ENCODE results near the gene HOXA10. TPM values are rescaled to one million over a fixed set of nuclear protein-coding genes. Genes with fewer than 3 reads are reported as not detected.

The HOXA10 gene
- total RNA-seq, 2 donors from 2014 or later: not detected

DNA sequence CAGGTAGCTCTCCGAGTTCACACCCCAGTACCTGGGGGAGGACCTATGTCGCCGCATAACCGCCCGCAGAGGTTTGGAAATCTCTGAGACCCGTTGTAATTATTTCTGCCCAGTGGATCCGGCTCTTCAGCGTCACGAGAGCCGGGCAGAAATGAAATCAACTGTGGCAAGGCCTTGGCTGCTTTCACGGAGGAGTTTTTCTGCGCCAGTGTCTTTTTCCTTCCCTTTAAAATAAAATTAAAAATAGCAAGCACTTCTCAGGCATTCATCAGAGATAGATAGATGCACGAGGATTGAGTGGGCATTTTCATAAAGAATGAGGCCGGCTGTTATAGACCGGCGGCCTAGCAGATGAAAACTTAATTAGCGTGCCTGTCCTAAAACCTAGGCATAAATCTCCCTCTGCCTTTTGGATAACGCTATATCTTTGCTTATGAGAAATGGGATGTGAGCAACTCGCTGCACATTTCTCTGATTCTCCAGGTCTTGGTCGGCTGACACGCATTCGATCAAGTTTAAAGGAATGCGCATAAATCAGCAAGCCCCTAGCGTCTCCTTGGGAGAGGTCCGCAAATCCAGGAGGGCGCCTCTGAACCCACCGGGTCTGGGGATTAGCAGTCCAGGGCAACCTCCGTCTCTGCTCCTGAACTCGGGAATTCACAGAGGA is 19.3 kb upstream of the HOXA10 start:
- WGBS, 2 experiments (ENCODE audit: insufficient coverage in 1 of 2, insufficient read length in 1 of 2): 10% methylated on average over 18 to 29 of the region's 29 CpGs
- H3K4me3 Mint-ChIP-seq: no peak overlapping the region
- no peaks in the 10 kb centered on the region for H3K9me3 ChIP-seq (ENCODE audit: control insufficient read depth, low read length)
- peak; percentile 64 for DNase-seq
- no peak overlapping the region for H3K27ac Mint-ChIP-seq
- peaks cover 99% of the 10 kb centered on the region for H3K27me3 Mint-ChIP-seq (ENCODE audit: insufficient read depth)
- no peak overlapping the region for H3K27ac ChIP-seq (ENCODE audit: low read depth, low read length)
- peaks cover 100% of the 10 kb centered on the region for H3K27me3 ChIP-seq (ENCODE audit: control insufficient read depth, insufficient read depth, low read length, poor library complexity, severe bottlenecking)
- H3K9ac ChIP-seq (ENCODE audit: extremely low read depth, low read length, poor library complexity, severe bottlenecking): no peak overlapping the region
- no peaks in the 10 kb centered on the region for H3K36me3 Mint-ChIP-seq (ENCODE audit: low read depth)
- TF ChIP-seq, protein P1, sequence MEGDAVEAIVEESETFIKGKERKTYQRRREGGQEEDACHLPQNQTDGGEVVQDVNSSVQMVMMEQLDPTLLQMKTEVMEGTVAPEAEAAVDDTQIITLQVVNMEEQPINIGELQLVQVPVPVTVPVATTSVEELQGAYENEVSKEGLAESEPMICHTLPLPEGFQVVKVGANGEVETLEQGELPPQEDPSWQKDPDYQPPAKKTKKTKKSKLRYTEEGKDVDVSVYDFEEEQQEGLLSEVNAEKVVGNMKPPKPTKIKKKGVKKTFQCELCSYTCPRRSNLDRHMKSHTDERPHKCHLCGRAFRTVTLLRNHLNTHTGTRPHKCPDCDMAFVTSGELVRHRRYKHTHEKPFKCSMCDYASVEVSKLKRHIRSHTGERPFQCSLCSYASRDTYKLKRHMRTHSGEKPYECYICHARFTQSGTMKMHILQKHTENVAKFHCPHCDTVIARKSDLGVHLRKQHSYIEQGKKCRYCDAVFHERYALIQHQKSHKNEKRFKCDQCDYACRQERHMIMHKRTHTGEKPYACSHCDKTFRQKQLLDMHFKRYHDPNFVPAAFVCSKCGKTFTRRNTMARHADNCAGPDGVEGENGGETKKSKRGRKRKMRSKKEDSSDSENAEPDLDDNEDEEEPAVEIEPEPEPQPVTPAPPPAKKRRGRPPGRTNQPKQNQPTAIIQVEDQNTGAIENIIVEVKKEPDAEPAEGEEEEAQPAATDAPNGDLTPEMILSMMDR (conservative IDR thresholded peaks at IDR 0.05): no peak
- no peak overlapping the region for H3K4me3 ChIP-seq (ENCODE audit: low read length)
- H3K4me1 Mint-ChIP-seq: peaks cover 6% of the 10 kb centered on the region
- H3K9me3 Mint-ChIP-seq: no peaks in the 10 kb centered on the region
- H3K4me1 ChIP-seq (ENCODE audit: control insufficient read depth, insufficient read depth, low read length): peaks cover 3% of the 10 kb centered on the region
- no peaks in the 10 kb centered on the region for H3K36me3 ChIP-seq (ENCODE audit: control insufficient read depth, insufficient read depth, low read length)

DNA sequence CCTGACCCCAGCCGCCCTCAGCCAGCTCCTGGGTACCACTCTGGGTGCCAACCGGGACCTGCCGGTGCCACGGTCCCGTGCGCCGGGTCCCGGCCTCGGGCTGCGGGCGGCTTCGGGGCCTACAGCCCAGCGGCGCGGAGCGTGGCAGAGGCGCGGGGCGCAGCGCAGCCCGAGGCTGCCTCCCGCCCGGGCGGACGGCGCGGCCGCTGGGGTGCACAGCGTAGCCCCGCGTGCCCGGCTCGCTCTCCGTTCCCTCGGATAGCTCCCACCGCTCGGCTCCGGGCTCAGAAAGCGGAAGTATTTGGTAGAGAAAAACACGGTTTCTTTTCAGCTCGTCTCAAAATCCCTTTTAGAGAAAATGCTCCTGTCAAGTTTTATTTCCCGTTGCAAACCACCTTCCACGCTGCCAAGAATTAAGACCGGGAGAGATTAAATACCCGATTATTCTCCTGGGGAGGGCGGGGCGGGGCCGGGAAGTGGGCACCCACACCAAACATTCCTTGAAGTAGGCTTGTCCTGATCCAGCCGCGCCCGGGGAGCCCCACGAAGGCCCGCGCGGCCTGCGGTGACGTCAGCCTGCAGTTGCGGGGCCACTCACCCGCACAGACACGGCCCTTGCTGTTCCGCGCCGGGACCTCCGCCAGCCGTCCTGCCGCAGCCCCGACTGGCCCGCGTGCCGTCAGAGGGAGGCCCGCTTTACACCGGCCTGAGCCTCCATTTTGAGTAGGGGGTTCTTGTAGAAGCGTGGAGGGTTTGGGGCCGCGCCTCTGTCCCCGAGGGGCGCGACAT is 18.6 kb upstream of the HOXA10 start:
- Histone ChIP-seq H3K27ac (ENCODE audit: low read depth, low read length) (no peak overlapping the region), H3K27me3 (ENCODE audit: control insufficient read depth, insufficient read depth, low read length, poor library complexity, severe bottlenecking) (peaks cover 100% of the 10 kb centered on the region), H3K9ac (ENCODE audit: extremely low read depth, low read length, poor library complexity, severe bottlenecking) (no peak overlapping the region), H3K4me1 (ENCODE audit: control insufficient read depth, insufficient read depth, low read length) (peaks cover 6% of the 10 kb centered on the region), H3K9me3 (ENCODE audit: control insufficient read depth, low read length) (no peaks in the 10 kb centered on the region), H3K36me3 (ENCODE audit: control insufficient read depth, insufficient read depth, low read length) (no peaks in the 10 kb centered on the region), H3K4me3 (ENCODE audit: low read length) (no peak overlapping the region)
- TF ChIP-seq, protein P1 (conservative IDR thresholded peaks at IDR 0.05): no peak
- Mint-ChIP-seq H3K36me3 (ENCODE audit: low read depth) (no peaks in the 10 kb centered on the region), H3K27me3 (ENCODE audit: insufficient read depth) (peaks cover 99% of the 10 kb centered on the region), H3K4me3 (peak overlapping the region; percentile 45), H3K9me3 (no peaks in the 10 kb centered on the region), H3K4me1 (peaks cover 10% of the 10 kb centered on the region), H3K27ac (no peak overlapping the region)
- peak; percentile 61 for DNase-seq
- WGBS, 2 experiments (ENCODE audit: insufficient coverage in 1 of 2, insufficient read length in 1 of 2): 4% methylated on average over 24 to 78 of the region's 78 CpGs

- Mint-ChIP-seq H3K27me3 (ENCODE audit: insufficient read depth) (peaks cover 99% of the 10 kb centered on the region), H3K9me3 (no peaks in the 10 kb centered on the region), H3K27ac (no peak overlapping the region), H3K4me1 (peaks cover 10% of the 10 kb centered on the region), H3K36me3 (ENCODE audit: low read depth) (no peaks in the 10 kb centered on the region), H3K4me3 (peak overlapping the region; percentile 45)
- Histone ChIP-seq H3K4me3 (ENCODE audit: low read length) (no peak overlapping the region), H3K9ac (ENCODE audit: extremely low read depth, low read length, poor library complexity, severe bottlenecking) (no peak overlapping the region), H3K27ac (ENCODE audit: low read depth, low read length) (no peak overlapping the region), H3K9me3 (ENCODE audit: control insufficient read depth, low read length) (no peaks in the 10 kb centered on the region), H3K27me3 (ENCODE audit: control insufficient read depth, insufficient read depth, low read length, poor library complexity, severe bottlenecking) (peaks cover 100% of the 10 kb centered on the region), H3K4me1 (ENCODE audit: control insufficient read depth, insufficient read depth, low read length) (peaks cover 6% of the 10 kb centered on the region), H3K36me3 (ENCODE audit: control insufficient read depth, insufficient read depth, low read length) (no peaks in the 10 kb centered on the region)
- WGBS, 2 experiments (ENCODE audit: insufficient coverage in 1 of 2, insufficient read length in 1 of 2): 0 to 4% methylated on average over 6 to 42 of the region's 42 CpGs
- TF ChIP-seq, protein P1 (conservative IDR thresholded peaks at IDR 0.05): no peak
- DNase-seq: peak; percentile 82
Observed at GRCh38 chr7:27191833-27192545, 17.9 kb upstream of the HOXA10 start.

Data from endodermal cell (in vitro differentiated cells).